Endothelial cell (in vitro differentiated cells): Measurements from ENCODE around the gene C12orf42. TPM values are rescaled to one million over a fixed set of nuclear protein-coding genes. Genes with fewer than 3 reads are reported as not detected.

Experiments
- DNase-seq: peaks from one replicate; pipeline ENCODE4 v3.0.0; 2021; ENCODE audit warnings: low spot score
- H3K27ac Mint-ChIP-seq: one replicate; pipeline ENCODE4 v1.8.0; 2021; ENCODE audit warnings: mixed read lengths, inconsistent platforms; ENCODE audit not compliant: unreplicated experiment
- H3K27me3 Mint-ChIP-seq: one replicate; pipeline ENCODE4 v1.8.0; 2021; ENCODE audit warnings: mild to moderate bottlenecking, moderate library complexity, mixed read lengths, inconsistent platforms; ENCODE audit not compliant: unreplicated experiment
- H3K36me3 Mint-ChIP-seq: one replicate; pipeline ENCODE4 v1.8.0; 2021; ENCODE audit warnings: mild to moderate bottlenecking, low read depth, mixed read lengths, inconsistent platforms; ENCODE audit not compliant: unreplicated experiment
- H3K4me1 Mint-ChIP-seq: one replicate; pipeline ENCODE4 v1.8.0; 2021; ENCODE audit warnings: mild to moderate bottlenecking, mixed read lengths, inconsistent platforms; ENCODE audit not compliant: unreplicated experiment
- H3K4me3 Mint-ChIP-seq: one replicate; pipeline ENCODE4 v1.8.0; 2021; ENCODE audit warnings: mild to moderate bottlenecking, mixed read lengths, inconsistent platforms; ENCODE audit not compliant: unreplicated experiment
- H3K9me3 Mint-ChIP-seq: one replicate; pipeline ENCODE4 v1.8.0; 2021; ENCODE audit warnings: mixed read lengths, inconsistent platforms; ENCODE audit not compliant: unreplicated experiment
- long read RNA-seq: library from polyadenylated mRNA; unstranded; transcript quantifications from one replicate; pipeline ENCODE4 v2.0.0, GENCODE V29; 2020; ENCODE audit not compliant: unreplicated experiment
- total RNA-seq: library from RNA; stranded (reverse); fragmentation: NEBNext Ultra II Directional; extraction: Animal tissue kit (Norgen Biotek cat#: 25700); gene quantifications from one replicate; pipeline ENCODE4 v1.2.1, GENCODE V29; 2021; ENCODE audit not compliant: unreplicated experiment
- TF ChIP-seq, protein P1 (sequence below): fragments of 200-600 bp; sonication (generic); IDR thresholded peaks from one replicate; pipeline ENCODE4 v1.5.0; 2021; ENCODE audit warnings: antibody characterized with exemption; ENCODE audit not compliant: unreplicated experiment

Gene C12orf42
- total RNA-seq = 0.77 TPM
- long read RNA-seq = 0 reads

DNA sequence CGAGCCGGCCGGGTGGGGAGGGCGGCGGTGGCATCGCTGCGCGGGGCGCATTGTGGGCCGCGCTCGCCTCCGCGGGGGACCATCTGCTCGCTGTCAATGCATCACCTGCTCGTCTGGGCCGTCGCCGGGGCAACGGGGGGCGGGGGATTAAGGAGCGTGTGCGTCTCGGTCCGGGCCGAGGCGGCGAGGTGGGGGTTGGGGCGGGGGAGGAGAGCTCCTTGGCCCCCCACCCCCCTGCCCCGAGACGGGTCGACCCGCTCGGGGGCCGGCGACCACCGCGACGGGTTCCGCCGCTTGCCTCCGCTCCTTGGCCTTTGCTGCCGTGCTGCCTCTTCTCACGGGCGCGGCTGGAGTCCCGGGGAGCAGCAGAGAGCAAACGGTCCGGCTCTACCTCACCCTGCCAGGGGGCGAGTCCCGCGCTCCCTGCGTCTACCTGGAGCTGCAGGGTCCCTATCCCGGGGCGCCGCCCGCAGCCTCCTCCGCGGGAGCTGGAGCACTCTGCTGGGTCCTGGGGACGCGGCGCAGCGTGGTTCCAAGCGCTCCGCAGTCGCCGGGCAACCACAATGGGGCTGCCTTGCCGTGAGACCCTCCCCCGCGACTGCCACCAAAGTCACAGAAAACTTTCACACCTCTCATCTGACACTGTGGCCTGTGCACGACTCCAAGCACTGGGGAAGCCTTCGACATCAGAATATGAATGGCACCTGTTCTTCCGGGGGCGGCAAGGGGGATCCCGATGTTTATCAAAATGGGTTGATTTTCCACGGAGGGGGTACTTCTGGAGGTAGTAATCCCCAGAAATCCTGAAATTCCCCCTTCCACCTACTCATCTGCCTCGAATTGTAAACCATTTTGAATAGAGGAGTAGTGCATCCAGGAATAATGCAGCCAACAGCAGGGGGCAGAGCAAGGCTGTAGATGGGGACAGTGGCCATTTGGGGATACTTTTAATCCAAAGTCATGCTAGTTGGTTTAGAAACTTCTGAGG is at the start of gene C12orf42:
Gene C12orf42 (minus strand): TSS at position 500 of the 988 bp plus-strand sequence. CDS start 17,542 bp downstream, outside the sequence.
- H3K9me3 Mint-ChIP-seq = no peaks in the 10 kb centered on the region
- peaks cover 14% of the 10 kb centered on the region for H3K27me3 Mint-ChIP-seq
- H3K4me3 Mint-ChIP-seq = peak within 1 kb of the TSS; percentile 71
- H3K4me1 Mint-ChIP-seq = peaks cover 9% of the 10 kb centered on the region
- no peak within 1 kb of the TSS for H3K27ac Mint-ChIP-seq
- H3K36me3 Mint-ChIP-seq = no peaks in the 10 kb centered on the region
- peak; percentile 51 for DNase-seq
- TF ChIP-seq, protein P1, sequence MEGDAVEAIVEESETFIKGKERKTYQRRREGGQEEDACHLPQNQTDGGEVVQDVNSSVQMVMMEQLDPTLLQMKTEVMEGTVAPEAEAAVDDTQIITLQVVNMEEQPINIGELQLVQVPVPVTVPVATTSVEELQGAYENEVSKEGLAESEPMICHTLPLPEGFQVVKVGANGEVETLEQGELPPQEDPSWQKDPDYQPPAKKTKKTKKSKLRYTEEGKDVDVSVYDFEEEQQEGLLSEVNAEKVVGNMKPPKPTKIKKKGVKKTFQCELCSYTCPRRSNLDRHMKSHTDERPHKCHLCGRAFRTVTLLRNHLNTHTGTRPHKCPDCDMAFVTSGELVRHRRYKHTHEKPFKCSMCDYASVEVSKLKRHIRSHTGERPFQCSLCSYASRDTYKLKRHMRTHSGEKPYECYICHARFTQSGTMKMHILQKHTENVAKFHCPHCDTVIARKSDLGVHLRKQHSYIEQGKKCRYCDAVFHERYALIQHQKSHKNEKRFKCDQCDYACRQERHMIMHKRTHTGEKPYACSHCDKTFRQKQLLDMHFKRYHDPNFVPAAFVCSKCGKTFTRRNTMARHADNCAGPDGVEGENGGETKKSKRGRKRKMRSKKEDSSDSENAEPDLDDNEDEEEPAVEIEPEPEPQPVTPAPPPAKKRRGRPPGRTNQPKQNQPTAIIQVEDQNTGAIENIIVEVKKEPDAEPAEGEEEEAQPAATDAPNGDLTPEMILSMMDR = peak; percentile 43

DNA sequence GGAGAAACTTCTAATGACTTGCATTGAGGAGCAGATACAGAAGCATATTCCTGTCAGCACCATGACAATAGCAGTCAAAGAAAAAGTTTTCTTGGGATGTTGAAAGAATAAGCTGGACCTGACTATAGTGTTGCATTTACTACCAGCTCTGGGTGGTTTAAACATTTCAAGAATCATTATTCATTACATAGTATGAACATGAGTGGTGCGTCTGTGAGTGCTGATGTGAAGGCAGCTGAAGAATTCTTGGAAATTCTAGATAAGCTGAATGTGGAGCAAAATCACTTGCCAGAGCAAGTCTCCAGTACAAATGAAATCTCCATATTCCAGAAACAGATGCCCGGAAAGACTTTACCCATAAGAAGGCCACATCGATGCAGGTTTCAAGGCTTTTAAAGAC is 46.3 kb upstream of the C12orf42 start:
- Mint-ChIP-seq H3K27me3 (no peaks in the 10 kb centered on the region), H3K27ac (no peak overlapping the region), H3K9me3 (peaks cover 6% of the 10 kb centered on the region), H3K4me1 (no peaks in the 10 kb centered on the region), H3K4me3 (no peak overlapping the region), H3K36me3 (no peaks in the 10 kb centered on the region)
- DNase-seq = no peak
- TF ChIP-seq, protein P1 = no peak

DNA sequence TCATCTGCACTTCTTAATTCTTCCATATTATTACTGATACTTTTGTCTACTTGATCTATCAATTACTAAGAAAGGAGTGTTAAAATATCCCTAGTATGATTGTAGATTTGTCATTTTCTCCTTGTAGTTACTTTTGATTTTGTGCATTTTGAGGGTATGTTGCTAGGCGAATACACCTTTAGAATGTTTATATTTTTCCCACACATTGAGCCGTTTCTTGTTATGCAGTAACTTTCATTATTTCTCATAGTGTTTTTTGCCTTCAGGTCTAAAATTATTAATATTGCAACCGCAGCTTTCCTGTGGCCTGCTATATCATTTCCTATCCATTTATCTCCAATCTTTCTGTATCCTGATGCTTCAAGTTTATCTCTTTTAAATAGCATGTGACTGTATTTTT is 44.6 kb upstream of the C12orf42 start:
- no peaks in the 10 kb centered on the region for H3K27me3 Mint-ChIP-seq
- TF ChIP-seq, protein P1 = no peak
- H3K4me1 Mint-ChIP-seq = no peaks in the 10 kb centered on the region
- H3K36me3 Mint-ChIP-seq = no peaks in the 10 kb centered on the region
- peaks cover 6% of the 10 kb centered on the region for H3K9me3 Mint-ChIP-seq
- no peak overlapping the region for H3K27ac Mint-ChIP-seq
- no peak overlapping the region for H3K4me3 Mint-ChIP-seq
- no peak for DNase-seq

DNA sequence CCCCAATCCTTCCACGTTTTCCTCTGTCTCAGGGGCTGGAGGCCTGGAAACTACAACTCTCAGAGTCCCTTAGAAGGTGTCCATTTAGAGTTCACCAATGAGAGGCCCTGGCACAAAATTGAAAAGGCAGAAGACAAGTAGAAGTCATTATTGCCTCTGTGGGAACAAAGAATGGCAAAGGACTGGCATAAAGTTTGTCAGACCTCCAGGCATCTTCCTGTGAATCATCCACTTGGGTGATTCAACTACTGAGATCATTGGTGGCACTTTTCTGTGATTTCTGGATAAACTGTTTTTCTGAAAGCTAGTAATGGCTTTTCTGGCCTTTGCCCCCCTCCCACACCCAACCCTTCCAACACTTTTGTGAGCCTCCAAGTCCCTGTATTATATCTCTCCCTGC is 42.6 kb upstream of the C12orf42 start:
- TF ChIP-seq, protein P1 = no peak
- Mint-ChIP-seq H3K27ac (no peak overlapping the region), H3K4me3 (no peak overlapping the region), H3K36me3 (no peaks in the 10 kb centered on the region), H3K4me1 (no peaks in the 10 kb centered on the region), H3K9me3 (no peaks in the 10 kb centered on the region), H3K27me3 (no peaks in the 10 kb centered on the region)
- DNase-seq = no peak
